Activated naive CD4-positive, alpha-beta T cell treated with anti-CD3 and anti-CD28 coated beads, Interleukin-2, amount 10 ng/mL, durations not matched to agents 7 days and 5 days (primary cell): ENCODE data around the gene EBP.
A peak's percentile ranks its signal among the peaks of the same experiment; 100 is the strongest.

Source experiments
- CTCF ChIA-PET: fragments of 350-600 bp; sonication (Branson Sonifier 250); formaldehyde crosslinking; loops from one replicate; lab custom pipeline; 2021; ENCODE audit warnings: antibody characterized with exemption; lab: Charles Lee
- DNase-seq: peaks from one replicate; pipeline ENCODE4 v3.0.0-alpha.2; 2020
- H3K27ac Mint-ChIP-seq: one replicate; pipeline ENCODE4 v1.8.0; 2021; ENCODE audit warnings: mild to moderate bottlenecking, moderate library complexity, mixed read lengths
- H3K27me3 Mint-ChIP-seq: one replicate; pipeline ENCODE4 v1.8.0; 2021; ENCODE audit warnings: mild to moderate bottlenecking, mixed read lengths
- H3K36me3 Mint-ChIP-seq: one replicate; pipeline ENCODE4 v1.8.0; 2021; ENCODE audit warnings: mixed read lengths
- H3K4me1 Mint-ChIP-seq: one replicate; pipeline ENCODE4 v1.8.0; 2021; ENCODE audit warnings: mixed read lengths
- H3K4me3 Mint-ChIP-seq: one replicate; pipeline ENCODE4 v1.8.0; 2021; ENCODE audit warnings: mild to moderate bottlenecking, moderate library complexity, mixed read lengths
- H3K9me3 Mint-ChIP-seq: one replicate; pipeline ENCODE4 v1.8.0; 2021; ENCODE audit warnings: mixed read lengths

EBP gene

GRCh38 chrX:48480583-48480982, 41.0 kb upstream of the EBP start:
- CTCF ChIA-PET, result interaction anchor here (1.2 kb wide), 1 partner anchor 14 kb away, joined by 3 read pairs; no protein-coding TSS in a partner anchor
- H3K27ac Mint-ChIP-seq, result no peak overlapping the region

GRCh38 chrX:48482526-48482925, 39.1 kb upstream of the EBP start:
- Mint-ChIP-seq H3K4me1 (peaks cover 14% of the 10 kb centered on the region), H3K36me3 (peaks cover 39% of the 10 kb centered on the region), H3K27me3 (no peaks in the 10 kb centered on the region), H3K9me3 (no peaks in the 10 kb centered on the region), H3K4me3 (no peak overlapping the region), H3K27ac (no peak overlapping the region)
- no peak for DNase-seq
- CTCF ChIA-PET, result no interaction called here

More at GRCh38 chrX:48480583-48480982, 41.0 kb upstream of the EBP start:
- DNase-seq, result no peak
- Mint-ChIP-seq H3K27me3 (no peaks in the 10 kb centered on the region), H3K4me1 (peaks cover 29% of the 10 kb centered on the region), H3K36me3 (peaks cover 45% of the 10 kb centered on the region), H3K4me3 (no peak overlapping the region), H3K9me3 (no peaks in the 10 kb centered on the region)

- no peak overlapping the region for H3K27ac Mint-ChIP-seq
- no peaks in the 10 kb centered on the region for H3K4me1 Mint-ChIP-seq
- peaks cover 11% of the 10 kb centered on the region for H3K36me3 Mint-ChIP-seq
- no peak overlapping the region for H3K4me3 Mint-ChIP-seq
- H3K9me3 Mint-ChIP-seq, result no peaks in the 10 kb centered on the region
- DNase-seq, result no peak
- H3K27me3 Mint-ChIP-seq, result no peaks in the 10 kb centered on the region
- CTCF ChIA-PET, result no interaction called here
Observed at GRCh38 chrX:48487362-48487798, 34.2 kb upstream of the EBP start.

- DNase-seq, result no peak
- H3K36me3 Mint-ChIP-seq, result peaks cover 7% of the 10 kb centered on the region
- no peak overlapping the region for H3K27ac Mint-ChIP-seq
- H3K4me1 Mint-ChIP-seq, result no peaks in the 10 kb centered on the region
- no peaks in the 10 kb centered on the region for H3K9me3 Mint-ChIP-seq
- no peak overlapping the region for H3K4me3 Mint-ChIP-seq
- CTCF ChIA-PET, result no interaction called here
- H3K27me3 Mint-ChIP-seq, result no peaks in the 10 kb centered on the region
Observed at GRCh38 chrX:48488034-48488433, 33.6 kb upstream of the EBP start.

- no peaks in the 10 kb centered on the region for H3K4me1 Mint-ChIP-seq
- DNase-seq, result no peak
- H3K9me3 Mint-ChIP-seq, result no peaks in the 10 kb centered on the region
- CTCF ChIA-PET, result no interaction called here
- H3K4me3 Mint-ChIP-seq, result no peak overlapping the region
- H3K27ac Mint-ChIP-seq, result no peak overlapping the region
- peaks cover 2% of the 10 kb centered on the region for H3K36me3 Mint-ChIP-seq
- peaks cover 5% of the 10 kb centered on the region for H3K27me3 Mint-ChIP-seq
Observed at GRCh38 chrX:48489296-48489695, 32.3 kb upstream of the EBP start.

- Mint-ChIP-seq H3K27ac (no peak overlapping the region), H3K4me3 (no peak overlapping the region), H3K9me3 (no peaks in the 10 kb centered on the region), H3K27me3 (peaks cover 5% of the 10 kb centered on the region), H3K4me1 (no peaks in the 10 kb centered on the region), H3K36me3 (peaks cover 2% of the 10 kb centered on the region)
- CTCF ChIA-PET, result no interaction called here
- DNase-seq, result no peak
Observed at GRCh38 chrX:48489892-48490291, 31.7 kb upstream of the EBP start.

GRCh38 chrX:48490661-48491060, 30.9 kb upstream of the EBP start:
- CTCF ChIA-PET, result no interaction called here
- H3K4me1 Mint-ChIP-seq, result no peaks in the 10 kb centered on the region
- no peak overlapping the region for H3K27ac Mint-ChIP-seq

GRCh38 chrX:48491809-48492208, 29.8 kb upstream of the EBP start:
- no peaks in the 10 kb centered on the region for H3K9me3 Mint-ChIP-seq
- DNase-seq, result no peak
- H3K4me1 Mint-ChIP-seq, result no peaks in the 10 kb centered on the region
- no peak overlapping the region for H3K4me3 Mint-ChIP-seq
- H3K36me3 Mint-ChIP-seq, result peaks cover 2% of the 10 kb centered on the region
- CTCF ChIA-PET, result no interaction called here
- H3K27me3 Mint-ChIP-seq, result peaks cover 5% of the 10 kb centered on the region
- H3K27ac Mint-ChIP-seq, result no peak overlapping the region

More at GRCh38 chrX:48490661-48491060, 30.9 kb upstream of the EBP start:
- Mint-ChIP-seq H3K27me3 (peaks cover 5% of the 10 kb centered on the region), H3K9me3 (no peaks in the 10 kb centered on the region), H3K36me3 (peaks cover 2% of the 10 kb centered on the region), H3K4me3 (no peak overlapping the region)
- DNase-seq, result no peak

GRCh38 chrX:48492293-48492910, 29.2 kb upstream of the EBP start:
- Mint-ChIP-seq H3K36me3 (peaks cover under 1% of the 10 kb centered on the region), H3K4me3 (no peak overlapping the region), H3K9me3 (no peaks in the 10 kb centered on the region), H3K27me3 (peaks cover 7% of the 10 kb centered on the region), H3K27ac (no peak overlapping the region), H3K4me1 (no peaks in the 10 kb centered on the region)
- no peak for DNase-seq
- CTCF ChIA-PET, result interaction anchor here (1.8 kb wide), 1 partner anchor 18 kb away, joined by 4 read pairs; no protein-coding TSS in a partner anchor

GRCh38 chrX:48493890-48494364, 27.7 kb upstream of the EBP start:
- Mint-ChIP-seq H3K36me3 (no peaks in the 10 kb centered on the region), H3K4me3 (no peak overlapping the region), H3K9me3 (no peaks in the 10 kb centered on the region), H3K27ac (no peak overlapping the region), H3K4me1 (no peaks in the 10 kb centered on the region), H3K27me3 (peaks cover 22% of the 10 kb centered on the region)
- CTCF ChIA-PET, result interaction anchor here (0.9 to 1.8 kb wide), 3 partner anchors 14 to 20 kb away, joined by 3 to 4 read pairs (median 4); no protein-coding TSS in a partner anchor
- DNase-seq, result peak; percentile 34

GRCh38 chrX:48496660-48497059, 24.9 kb upstream of the EBP start:
- Mint-ChIP-seq H3K4me1 (no peaks in the 10 kb centered on the region), H3K9me3 (no peaks in the 10 kb centered on the region)
- CTCF ChIA-PET, result no interaction called here

GRCh38 chrX:48497871-48498270, 23.7 kb upstream of the EBP start:
- no peaks in the 10 kb centered on the region for H3K36me3 Mint-ChIP-seq
- H3K27me3 Mint-ChIP-seq, result peaks cover 35% of the 10 kb centered on the region
- CTCF ChIA-PET, result no interaction called here
- DNase-seq, result no peak
- no peak overlapping the region for H3K4me3 Mint-ChIP-seq
- H3K4me1 Mint-ChIP-seq, result no peaks in the 10 kb centered on the region
- no peaks in the 10 kb centered on the region for H3K9me3 Mint-ChIP-seq
- H3K27ac Mint-ChIP-seq, result no peak overlapping the region

More at GRCh38 chrX:48496660-48497059, 24.9 kb upstream of the EBP start:
- H3K27ac Mint-ChIP-seq, result no peak overlapping the region
- no peak overlapping the region for H3K4me3 Mint-ChIP-seq
- H3K27me3 Mint-ChIP-seq, result peaks cover 35% of the 10 kb centered on the region
- no peak for DNase-seq
- no peaks in the 10 kb centered on the region for H3K36me3 Mint-ChIP-seq

- no peak for DNase-seq
- no peaks in the 10 kb centered on the region for H3K4me1 Mint-ChIP-seq
- H3K4me3 Mint-ChIP-seq, result no peak overlapping the region
- H3K27ac Mint-ChIP-seq, result no peak overlapping the region
- H3K9me3 Mint-ChIP-seq, result no peaks in the 10 kb centered on the region
- H3K36me3 Mint-ChIP-seq, result no peaks in the 10 kb centered on the region
- CTCF ChIA-PET, result no interaction called here
- H3K27me3 Mint-ChIP-seq, result peaks cover 35% of the 10 kb centered on the region
Observed at GRCh38 chrX:48498374-48498809, 23.2 kb upstream of the EBP start.

- Mint-ChIP-seq H3K27me3 (peaks cover 18% of the 10 kb centered on the region), H3K9me3 (no peaks in the 10 kb centered on the region), H3K4me3 (no peak overlapping the region), H3K36me3 (no peaks in the 10 kb centered on the region), H3K4me1 (peaks cover 9% of the 10 kb centered on the region), H3K27ac (no peak overlapping the region)
- CTCF ChIA-PET, result no interaction called here
- DNase-seq, result no peak
Observed at GRCh38 chrX:48504261-48504660, 17.3 kb upstream of the EBP start.

GRCh38 chrX:48505481-48505880, 16.1 kb upstream of the EBP start:
- CTCF ChIA-PET, result no interaction called here
- DNase-seq, result no peak
- peaks cover 3% of the 10 kb centered on the region for H3K36me3 Mint-ChIP-seq
- H3K27ac Mint-ChIP-seq, result no peak overlapping the region
- peaks cover 11% of the 10 kb centered on the region for H3K27me3 Mint-ChIP-seq
- H3K9me3 Mint-ChIP-seq, result no peaks in the 10 kb centered on the region
- H3K4me3 Mint-ChIP-seq, result no peak overlapping the region
- peaks cover 21% of the 10 kb centered on the region for H3K4me1 Mint-ChIP-seq
